HCT116 (cell line): ENCODE data around the gene STAM2. TPM values are rescaled to one million over a fixed set of nuclear protein-coding genes. Genes with fewer than 3 reads are reported as not detected.

ENCODE experiments used
- ATAC-seq: fragments of 200-7000 bp; cut with Tn5 transposase; 2 replicates; pipeline ENCODE4 v1.9.1; 2020; ENCODE audit warnings: mild to moderate bottlenecking, moderate library complexity
- BruUV-seq: library from RNA; stranded (reverse); fragments of 400-500 nt; replicated peaks from 2 replicates; lab custom pipeline; 2021; lab: Mats Ljungman, UMichigan
- CTCF ChIA-PET: fragments of 300-600 bp; sonication (Branson Sonifier 250); formaldehyde crosslinking; loops from one replicate; lab custom pipeline; 2021; ENCODE audit warnings: antibody characterized with exemption; lab: Charles Lee
- POLR2A ChIA-PET: fragments of 300-600, 350-600 bp; sonication (Branson Sonifier 250); formaldehyde crosslinking; loops from one replicate; lab custom pipeline; 2021; ENCODE audit warnings: antibody characterized with exemption; lab: Charles Lee
- RAD21 ChIA-PET, 2 experiments: fragments of 300-600 bp; sonication (Branson Sonifier 250); formaldehyde crosslinking; loops; one replicate each; lab custom pipeline; 2023; ENCODE audit warnings: low total read pairs in 2 of 2; ENCODE audit not compliant: uncharacterized antibody in 2 of 2, unreplicated experiment in 2 of 2, low non-redundant PET in 1 of 2; lab: Charles Lee
- DNase-seq: peaks from one replicate; pipeline ENCODE4 v3.0.0-alpha.2; 2010; ENCODE audit warnings: low read depth, low spot score
- H2AFZ ChIP-seq: fragments of 200-600 bp; shearing (Covaris generic), sonication (generic); 2 replicates; pipeline ENCODE4 v1.6.1; 2017; ENCODE audit warnings: low read depth, mixed run types, mixed read lengths, antibody characterized with exemption, low read length; ENCODE audit not compliant: poor library complexity, severe bottlenecking
- H3K27ac ChIP-seq: 2 replicates; pipeline ENCODE4 v1.5.1; 2012; ENCODE audit warnings: low read depth, low read length
- H3K27me3 ChIP-seq: fragments of 200-600 bp; sonication (generic); 2 replicates; pipeline ENCODE4 v1.6.1; 2016; ENCODE audit warnings: mixed run types, low read length, mixed read lengths; ENCODE audit not compliant: insufficient read depth
- H3K36me3 ChIP-seq, 2 experiments: fragments of 200-500 bp in 1 of 2; fragments of 200-600 bp in 1 of 2; sonication (Bioruptor generic) in 1 of 2; sonication (generic) in 1 of 2; 2 replicates each; pipeline versions ENCODE4 v1.5.1 to v1.6.1; 2014 to 2016; ENCODE audit warnings: low read length in 2 of 2, inconsistent platforms in 1 of 2, mixed read lengths in 1 of 2, mixed run types in 1 of 2; ENCODE audit not compliant: insufficient read depth in 2 of 2, control insufficient read depth in 1 of 2
- H3K4me1 ChIP-seq, 2 experiments: fragments of 200-600 bp in 1 of 2; sonication (generic) in 1 of 2; 2 replicates each; pipeline versions ENCODE4 v1.5.1 to v1.6.1; 2012 to 2017; ENCODE audit warnings: low read length in 2 of 2, inconsistent platforms in 1 of 2, mild to moderate bottlenecking in 1 of 2, mixed read lengths in 1 of 2, mixed run types in 1 of 2, moderate library complexity in 1 of 2; ENCODE audit not compliant: insufficient read depth in 2 of 2, control insufficient read depth in 1 of 2
- H3K4me2 ChIP-seq: fragments of 200-600 bp; sonication (generic); 2 replicates; pipeline ENCODE4 v1.6.1; 2017; ENCODE audit warnings: mixed run types, low read length, mixed read lengths
- H3K4me3 ChIP-seq, 2 experiments: fragments of 200-600 bp in 1 of 2; sonication (generic) in 1 of 2; replicated peaks in 1 of 2; 2 replicates each; pipeline ENCODE4 v1.5.1; 2011 to 2016; ENCODE audit warnings: low read length in 2 of 2, control low read depth in 1 of 2, low read depth in 1 of 2, mild to moderate bottlenecking in 1 of 2, mixed read lengths in 1 of 2, mixed run types in 1 of 2
- H3K79me2 ChIP-seq: fragments of 200-600 bp; sonication (generic); 2 replicates; pipeline ENCODE4 v1.6.1; 2017; ENCODE audit warnings: mild to moderate bottlenecking, mixed run types, low read length, moderate library complexity, mixed read lengths; ENCODE audit not compliant: insufficient read depth
- H3K9ac ChIP-seq: fragments of 200-600 bp; sonication (generic); 2 replicates; pipeline ENCODE4 v1.6.1; 2016; ENCODE audit warnings: low read length, mixed read lengths
- H3K9me2 ChIP-seq: fragments of 200-600 bp; sonication (generic), shearing (Covaris generic); 2 replicates; pipeline ENCODE4 v1.6.1; 2017; ENCODE audit warnings: mixed run types, mild to moderate bottlenecking, moderate library complexity; ENCODE audit not compliant: insufficient read depth
- H3K9me3 ChIP-seq, 2 experiments: fragments of 200-500 bp in 1 of 2; fragments of 200-600 bp in 1 of 2; sonication (Bioruptor generic) in 1 of 2; sonication (generic) in 1 of 2; 2 replicates each; pipeline ENCODE4 v1.6.1; 2014 to 2017; ENCODE audit warnings: low read length in 2 of 2, mixed read lengths in 2 of 2, inconsistent platforms in 1 of 2, low read depth in 1 of 2, mild to moderate bottlenecking in 1 of 2, mixed run types in 1 of 2, moderate library complexity in 1 of 2; ENCODE audit not compliant: control insufficient read depth in 1 of 2, insufficient read depth in 1 of 2
- H4K20me1 ChIP-seq: fragments of 200-600 bp; sonication (generic), shearing (Covaris generic); 2 replicates; pipeline ENCODE4 v1.6.1; 2017; ENCODE audit warnings: mixed run types, mild to moderate bottlenecking, moderate library complexity; ENCODE audit not compliant: insufficient read depth
- CBX3 ChIP-seq: IDR thresholded peaks from 2 replicates; pipeline ENCODE4 v1.6.1; 2012; ENCODE audit warnings: low read depth
- EGR1 ChIP-seq: IDR thresholded peaks from 2 replicates; pipeline ENCODE4 v1.6.1; 2012; ENCODE audit warnings: low read depth
- ELF1 ChIP-seq: IDR thresholded peaks from 2 replicates; pipeline ENCODE4 v1.6.1; 2012; ENCODE audit warnings: low read depth, borderline replicate concordance
- EZH2 ChIP-seq: fragments of 200-600 bp; sonication (generic); IDR thresholded peaks from 2 replicates; pipeline ENCODE4 v1.6.1; 2017; ENCODE audit warnings: antibody characterized with exemption, mixed run types
- JUND ChIP-seq: IDR thresholded peaks from 2 replicates; pipeline ENCODE4 v1.6.1; 2012
- POLR2A ChIP-seq: IDR thresholded peaks from 2 replicates; pipeline ENCODE4 v1.7.0; 2011; ENCODE audit warnings: borderline replicate concordance; ENCODE audit not compliant: insufficient read depth, insufficient read length; ENCODE audit errors: extremely low read depth
- RAD21 ChIP-seq: IDR thresholded peaks from 2 replicates; pipeline ENCODE4 v1.6.1; 2012; ENCODE audit warnings: low read depth, mild to moderate bottlenecking
- SIN3A ChIP-seq: IDR thresholded peaks from 2 replicates; pipeline ENCODE4 v1.6.1; 2012; ENCODE audit warnings: low read depth
- TCF7L2 ChIP-seq: IDR thresholded peaks from 2 replicates; pipeline ENCODE4 v1.7.0; 2011; ENCODE audit warnings: borderline replicate concordance, inconsistent platforms; ENCODE audit not compliant: insufficient read depth, insufficient read length; ENCODE audit errors: extremely low read depth
- intact Hi-C: fragments of 100-400 bp; cut with micrococcal nuclease; formaldehyde crosslinking; loops from 2 replicates; pipeline ENCODE4 v1.10.0; 2022
- total RNA-seq: library from RNA; stranded (reverse); gene quantifications from one replicate; pipeline ENCODE4 v1.2.1, GENCODE V29; 2021; ENCODE audit not compliant: unreplicated experiment
- TF ChIP-seq, protein P1 (sequence below): IDR thresholded peaks from 2 replicates; pipeline ENCODE4 v1.6.1; 2011; ENCODE audit warnings: mild to moderate bottlenecking, low read length, moderate library complexity; ENCODE audit not compliant: insufficient replicate concordance; ENCODE audit errors: extremely low read depth
- TF ChIP-seq, protein P2 (sequence below): IDR thresholded peaks from 2 replicates; pipeline ENCODE4 v1.6.1; 2012
- TF ChIP-seq, protein P3 (sequence below): IDR thresholded peaks from 2 replicates; pipeline ENCODE4 v1.6.1; 2012
- TF ChIP-seq, protein P4 (sequence below), 3 experiments: fragments of 200-600 bp in 1 of 3; sonication (generic) in 1 of 3; IDR thresholded peaks in 2 of 3; conservative IDR thresholded peaks in 1 of 3; 2 replicates each; pipeline ENCODE4 v1.5.1; 2012 to 2017; ENCODE audit warnings: low read depth in 2 of 3, low read length in 2 of 3, antibody characterized with exemption in 1 of 3, borderline replicate concordance in 1 of 3, control low read depth in 1 of 3, mild to moderate bottlenecking in 1 of 3, mixed read lengths in 1 of 3, mixed run types in 1 of 3, moderate library complexity in 1 of 3; ENCODE audit not compliant: insufficient read depth in 1 of 3
- TF ChIP-seq, protein P5 (sequence below): IDR thresholded peaks from 2 replicates; pipeline ENCODE4 v1.6.1; 2012; ENCODE audit warnings: low read depth

The STAM2 gene
- total RNA-seq, 1 experiment from 2014 or later: 19.2 TPM

DNA sequence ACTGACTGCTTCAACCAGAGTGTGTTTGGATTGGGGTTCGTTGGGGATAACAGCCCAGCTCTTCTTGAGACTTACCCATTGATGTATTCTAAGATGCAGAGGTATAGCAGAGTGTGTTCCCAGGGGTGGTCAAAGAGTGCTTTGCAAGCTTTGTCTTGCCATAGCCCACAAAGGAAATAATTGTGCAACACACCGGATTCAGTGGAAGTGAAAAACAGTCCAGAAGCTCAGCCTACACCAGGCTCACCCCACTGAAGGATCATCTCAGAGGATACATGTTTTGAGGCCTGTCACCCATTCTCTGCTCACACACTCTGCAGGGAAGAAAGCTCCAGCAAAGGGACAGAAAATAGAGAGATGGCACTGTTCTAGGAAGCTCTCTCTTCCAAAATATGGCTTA lies 86.3 kb downstream of the STAM2 start:
- H3K27me3 ChIP-seq: no peaks in the 10 kb centered on the region
- no peaks in the 10 kb centered on the region for H4K20me1 ChIP-seq
- no peaks in the 10 kb centered on the region for H3K79me2 ChIP-seq
- ChIA-PET CTCF (no interaction called here), RAD21 (no interaction called here)
- no peak overlapping the region for H3K9ac ChIP-seq
- no peak overlapping the region for H3K27ac ChIP-seq
- no peak overlapping the region for H3K4me3 ChIP-seq
- ATAC-seq: no peak
- BruUV-seq: no TSS peak
- intact Hi-C loops: no loop called here
- H3K9me3 ChIP-seq: no peaks in the 10 kb centered on the region
- TF ChIP-seq SIN3A: no peak
- TF ChIP-seq TCF7L2: no peak
- TF ChIP-seq CBX3: no peak
- no peak for TF ChIP-seq JUND
- TF ChIP-seq EGR1: no peak
- no peak for TF ChIP-seq ELF1
- TF ChIP-seq, protein P1, sequence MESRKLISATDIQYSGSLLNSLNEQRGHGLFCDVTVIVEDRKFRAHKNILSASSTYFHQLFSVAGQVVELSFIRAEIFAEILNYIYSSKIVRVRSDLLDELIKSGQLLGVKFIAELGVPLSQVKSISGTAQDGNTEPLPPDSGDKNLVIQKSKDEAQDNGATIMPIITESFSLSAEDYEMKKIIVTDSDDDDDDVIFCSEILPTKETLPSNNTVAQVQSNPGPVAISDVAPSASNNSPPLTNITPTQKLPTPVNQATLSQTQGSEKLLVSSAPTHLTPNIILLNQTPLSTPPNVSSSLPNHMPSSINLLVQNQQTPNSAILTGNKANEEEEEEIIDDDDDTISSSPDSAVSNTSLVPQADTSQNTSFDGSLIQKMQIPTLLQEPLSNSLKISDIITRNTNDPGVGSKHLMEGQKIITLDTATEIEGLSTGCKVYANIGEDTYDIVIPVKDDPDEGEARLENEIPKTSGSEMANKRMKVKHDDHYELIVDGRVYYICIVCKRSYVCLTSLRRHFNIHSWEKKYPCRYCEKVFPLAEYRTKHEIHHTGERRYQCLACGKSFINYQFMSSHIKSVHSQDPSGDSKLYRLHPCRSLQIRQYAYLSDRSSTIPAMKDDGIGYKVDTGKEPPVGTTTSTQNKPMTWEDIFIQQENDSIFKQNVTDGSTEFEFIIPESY: no peak
- TF ChIP-seq EZH2: no peak
- no peak for TF ChIP-seq POLR2A
- TF ChIP-seq, protein P2, sequence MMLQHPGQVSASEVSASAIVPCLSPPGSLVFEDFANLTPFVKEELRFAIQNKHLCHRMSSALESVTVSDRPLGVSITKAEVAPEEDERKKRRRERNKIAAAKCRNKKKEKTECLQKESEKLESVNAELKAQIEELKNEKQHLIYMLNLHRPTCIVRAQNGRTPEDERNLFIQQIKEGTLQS: no peak
- TF ChIP-seq, all 23 proteins: peak for 0
- Histone ChIP-seq H3K4me1 (no peaks in the 10 kb centered on the region), H3K4me2 (no peak overlapping the region), H3K9me2 (no peaks in the 10 kb centered on the region), H2AFZ (no peak overlapping the region), H3K36me3 (no peaks in the 10 kb centered on the region)
- no peak for DNase-seq
- POLR2A ChIA-PET: no interaction called here

DNA sequence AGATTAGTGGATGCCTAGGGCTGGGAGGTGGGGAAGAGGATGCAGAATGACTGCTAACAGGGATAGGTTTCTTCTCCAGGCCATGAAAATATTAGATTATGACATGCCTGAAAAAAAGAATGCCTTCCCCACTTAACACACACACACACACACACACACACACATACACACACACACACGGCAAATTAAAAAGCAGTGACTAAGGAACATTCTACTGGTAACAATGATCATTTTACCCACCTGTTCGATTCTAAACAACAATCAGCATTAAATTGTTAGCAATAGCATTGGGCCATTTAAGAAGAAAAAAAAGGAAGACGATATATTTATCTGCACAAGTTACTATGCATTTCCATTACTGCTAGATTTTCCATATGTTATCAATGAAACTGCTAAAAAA lies 87.6 kb downstream of the STAM2 start:
- BruUV-seq: no TSS peak
- intact Hi-C loops: no loop called here
- no peak overlapping the region for H3K9ac ChIP-seq
- H3K4me3 ChIP-seq: no peak overlapping the region
- no peak overlapping the region for H3K27ac ChIP-seq
- ATAC-seq: no peak
- ChIA-PET RAD21 (no interaction called here), CTCF (no interaction called here), POLR2A (no interaction called here)
- no peak overlapping the region for H3K4me2 ChIP-seq
- DNase-seq: no peak
- H3K9me2 ChIP-seq: no peaks in the 10 kb centered on the region
- H3K36me3 ChIP-seq: no peaks in the 10 kb centered on the region
- no peaks in the 10 kb centered on the region for H3K79me2 ChIP-seq
- H3K27me3 ChIP-seq: no peaks in the 10 kb centered on the region
- no peaks in the 10 kb centered on the region for H3K9me3 ChIP-seq
- H3K4me1 ChIP-seq: no peaks in the 10 kb centered on the region
- H2AFZ ChIP-seq: no peak overlapping the region
- no peaks in the 10 kb centered on the region for H4K20me1 ChIP-seq
- TF ChIP-seq, protein P3, sequence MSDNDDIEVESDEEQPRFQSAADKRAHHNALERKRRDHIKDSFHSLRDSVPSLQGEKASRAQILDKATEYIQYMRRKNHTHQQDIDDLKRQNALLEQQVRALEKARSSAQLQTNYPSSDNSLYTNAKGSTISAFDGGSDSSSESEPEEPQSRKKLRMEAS: no peak
- TF ChIP-seq, protein P4, sequence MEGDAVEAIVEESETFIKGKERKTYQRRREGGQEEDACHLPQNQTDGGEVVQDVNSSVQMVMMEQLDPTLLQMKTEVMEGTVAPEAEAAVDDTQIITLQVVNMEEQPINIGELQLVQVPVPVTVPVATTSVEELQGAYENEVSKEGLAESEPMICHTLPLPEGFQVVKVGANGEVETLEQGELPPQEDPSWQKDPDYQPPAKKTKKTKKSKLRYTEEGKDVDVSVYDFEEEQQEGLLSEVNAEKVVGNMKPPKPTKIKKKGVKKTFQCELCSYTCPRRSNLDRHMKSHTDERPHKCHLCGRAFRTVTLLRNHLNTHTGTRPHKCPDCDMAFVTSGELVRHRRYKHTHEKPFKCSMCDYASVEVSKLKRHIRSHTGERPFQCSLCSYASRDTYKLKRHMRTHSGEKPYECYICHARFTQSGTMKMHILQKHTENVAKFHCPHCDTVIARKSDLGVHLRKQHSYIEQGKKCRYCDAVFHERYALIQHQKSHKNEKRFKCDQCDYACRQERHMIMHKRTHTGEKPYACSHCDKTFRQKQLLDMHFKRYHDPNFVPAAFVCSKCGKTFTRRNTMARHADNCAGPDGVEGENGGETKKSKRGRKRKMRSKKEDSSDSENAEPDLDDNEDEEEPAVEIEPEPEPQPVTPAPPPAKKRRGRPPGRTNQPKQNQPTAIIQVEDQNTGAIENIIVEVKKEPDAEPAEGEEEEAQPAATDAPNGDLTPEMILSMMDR (IDR thresholded peaks at IDR 0.05 in 2 of 3, conservative IDR thresholded peaks at IDR 0.05 in 1 of 3; ENCODE audit: borderline replicate concordance in 1 of 3, insufficient read depth in 1 of 3, low read depth in 2 of 3, low read length in 2 of 3): no peak
- TF ChIP-seq TCF7L2 (no peak), ELF1 (no peak), RAD21 (no peak)
- TF ChIP-seq, protein P5, sequence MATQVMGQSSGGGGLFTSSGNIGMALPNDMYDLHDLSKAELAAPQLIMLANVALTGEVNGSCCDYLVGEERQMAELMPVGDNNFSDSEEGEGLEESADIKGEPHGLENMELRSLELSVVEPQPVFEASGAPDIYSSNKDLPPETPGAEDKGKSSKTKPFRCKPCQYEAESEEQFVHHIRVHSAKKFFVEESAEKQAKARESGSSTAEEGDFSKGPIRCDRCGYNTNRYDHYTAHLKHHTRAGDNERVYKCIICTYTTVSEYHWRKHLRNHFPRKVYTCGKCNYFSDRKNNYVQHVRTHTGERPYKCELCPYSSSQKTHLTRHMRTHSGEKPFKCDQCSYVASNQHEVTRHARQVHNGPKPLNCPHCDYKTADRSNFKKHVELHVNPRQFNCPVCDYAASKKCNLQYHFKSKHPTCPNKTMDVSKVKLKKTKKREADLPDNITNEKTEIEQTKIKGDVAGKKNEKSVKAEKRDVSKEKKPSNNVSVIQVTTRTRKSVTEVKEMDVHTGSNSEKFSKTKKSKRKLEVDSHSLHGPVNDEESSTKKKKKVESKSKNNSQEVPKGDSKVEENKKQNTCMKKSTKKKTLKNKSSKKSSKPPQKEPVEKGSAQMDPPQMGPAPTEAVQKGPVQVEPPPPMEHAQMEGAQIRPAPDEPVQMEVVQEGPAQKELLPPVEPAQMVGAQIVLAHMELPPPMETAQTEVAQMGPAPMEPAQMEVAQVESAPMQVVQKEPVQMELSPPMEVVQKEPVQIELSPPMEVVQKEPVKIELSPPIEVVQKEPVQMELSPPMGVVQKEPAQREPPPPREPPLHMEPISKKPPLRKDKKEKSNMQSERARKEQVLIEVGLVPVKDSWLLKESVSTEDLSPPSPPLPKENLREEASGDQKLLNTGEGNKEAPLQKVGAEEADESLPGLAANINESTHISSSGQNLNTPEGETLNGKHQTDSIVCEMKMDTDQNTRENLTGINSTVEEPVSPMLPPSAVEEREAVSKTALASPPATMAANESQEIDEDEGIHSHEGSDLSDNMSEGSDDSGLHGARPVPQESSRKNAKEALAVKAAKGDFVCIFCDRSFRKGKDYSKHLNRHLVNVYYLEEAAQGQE: no peak
